PC-9 (cell line): ENCODE data around the gene RAD50. TPM values are rescaled to one million over a fixed set of nuclear protein-coding genes. Genes with fewer than 3 reads are reported as not detected.

ENCODE experiments used
- BruUV-seq: library from RNA; stranded (reverse); fragments of 400-500 nt; replicated peaks from 2 replicates; lab custom pipeline; 2021; lab: Mats Ljungman, UMichigan
- CTCF ChIA-PET: fragments of 300-600 bp; sonication (Branson Sonifier 250); formaldehyde crosslinking; loops from one replicate; lab custom pipeline; 2022; ENCODE audit warnings: antibody characterized with exemption; lab: Charles Lee
- POLR2A ChIA-PET: fragments of 300-600 bp; sonication (Branson Sonifier 250); formaldehyde crosslinking; loops from one replicate; lab custom pipeline; 2022; ENCODE audit warnings: antibody characterized with exemption; ENCODE audit not compliant: unreplicated experiment; lab: Charles Lee
- DNase-seq, 2 experiments: peaks; one replicate each; pipeline versions ENCODE4 v3.0.0 to v3.0.0-alpha.2; 2015 to 2022; ENCODE audit warnings: mixed read lengths in 1 of 2
- H2AFZ ChIP-seq: fragments of 200-600 bp; sonication (generic); 2 replicates; pipeline ENCODE4 v1.8.1; 2017; ENCODE audit warnings: antibody characterized with exemption
- H3F3A ChIP-seq: fragments of 200-600 bp; sonication (generic); 2 replicates; pipeline ENCODE4 v1.8.1; 2017; ENCODE audit warnings: antibody characterized with exemption, mild to moderate bottlenecking, low read depth; ENCODE audit not compliant: insufficient read depth
- H3K27ac ChIP-seq: fragments of 200-600 bp; sonication (generic); 2 replicates; pipeline ENCODE4 v1.6.1; 2016; ENCODE audit warnings: mixed run types
- H3K27me3 ChIP-seq: fragments of 200-600 bp; sonication (generic); 2 replicates; pipeline ENCODE4 v1.6.1; 2016; ENCODE audit warnings: low read depth, mixed run types; ENCODE audit not compliant: insufficient read depth
- H3K36me3 ChIP-seq: fragments of 200-600 bp; sonication (generic); 2 replicates; pipeline ENCODE4 v1.6.1; 2016; ENCODE audit warnings: low read depth, mixed run types
- H3K4me1 ChIP-seq: fragments of 200-600 bp; sonication (generic); replicated peaks from 2 replicates; pipeline ENCODE4 v1.6.1; 2016; ENCODE audit warnings: mixed run types; ENCODE audit not compliant: insufficient read depth
- H3K4me2 ChIP-seq: fragments of 200-600 bp; sonication (generic); 2 replicates; pipeline ENCODE4 v1.6.1; 2017; ENCODE audit warnings: mixed run types
- H3K4me3 ChIP-seq: fragments of 200-600 bp; sonication (generic); 2 replicates; pipeline ENCODE4 v1.6.1; 2016; ENCODE audit warnings: mixed run types
- H3K79me2 ChIP-seq: fragments of 200-600 bp; sonication (generic); 2 replicates; pipeline ENCODE4 v1.6.1; 2017; ENCODE audit warnings: low read depth, mixed run types
- H3K9me2 ChIP-seq: fragments of 200-600 bp; sonication (generic); 2 replicates; pipeline ENCODE4 v1.8.1; 2017; ENCODE audit warnings: mild to moderate bottlenecking; ENCODE audit not compliant: insufficient read depth
- H3K9me3 ChIP-seq: fragments of 200-600 bp; sonication (generic); 2 replicates; pipeline ENCODE4 v1.8.1; 2016; ENCODE audit warnings: low read depth; ENCODE audit not compliant: insufficient read depth
- H4K20me1 ChIP-seq: fragments of 200-600 bp; sonication (generic); 2 replicates; pipeline ENCODE4 v1.8.1; 2017; ENCODE audit not compliant: insufficient read depth
- EZH2 ChIP-seq: fragments of 200-600 bp; sonication (generic); IDR thresholded peaks from 2 replicates; pipeline ENCODE4 v1.8.0; 2017; ENCODE audit warnings: antibody characterized with exemption, low read depth
- intact Hi-C: fragments of 100-400 bp; cut with micrococcal nuclease; formaldehyde crosslinking; loops from one replicate; pipeline ENCODE4 v1.10.0; 2022; ENCODE audit not compliant: unreplicated experiment
- total RNA-seq: library from RNA; stranded (reverse); gene quantifications from 2 replicates; pipeline ENCODE4 v1.2.3, GENCODE V29; 2021
- TF ChIP-seq, protein P1 (sequence below): fragments of 200-600 bp; sonication (generic); conservative IDR thresholded peaks from 2 replicates; pipeline ENCODE4 v1.6.1; 2017; ENCODE audit warnings: mixed run types, antibody characterized with exemption, mild to moderate bottlenecking, moderate library complexity

RAD50 gene
- total RNA-seq, 1 experiment from 2014 or later: 42.2 TPM

DNA sequence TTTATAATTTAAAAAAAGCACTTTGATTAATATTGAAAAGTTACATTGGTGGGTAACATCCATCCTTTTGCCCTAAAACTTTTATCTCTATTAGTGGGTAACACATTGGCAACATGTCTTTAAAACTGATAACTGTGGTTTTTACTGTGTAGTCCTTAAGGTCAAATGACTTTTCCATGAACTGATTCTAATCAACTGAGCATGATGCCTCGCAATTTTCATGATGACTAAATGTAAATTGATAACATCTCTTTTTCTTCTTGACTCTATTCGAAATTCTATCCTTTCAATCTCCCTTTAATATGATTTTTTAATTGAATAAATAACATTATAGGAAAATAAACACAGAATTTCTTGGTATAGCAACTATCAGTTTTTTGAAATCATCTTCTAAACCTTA lies 7.2 kb upstream of the RAD50 start:
- Histone ChIP-seq H3K9me3 (no peaks in the 10 kb centered on the region), H3K9me2 (no peaks in the 10 kb centered on the region), H3K36me3 (no peaks in the 10 kb centered on the region), H3K27ac (no peak overlapping the region), H3K4me1 (no peaks in the 10 kb centered on the region), H2AFZ (no peak overlapping the region), H3K79me2 (no peaks in the 10 kb centered on the region), H3F3A (no peaks in the 10 kb centered on the region; the same call in 1 of the 2 replicates), H4K20me1 (no peaks in the 10 kb centered on the region), H3K4me3 (no peak overlapping the region), H3K4me2 (no peak overlapping the region), H3K27me3 (no peaks in the 10 kb centered on the region)
- POLR2A ChIA-PET: no interaction called here
- CTCF ChIA-PET: no interaction called here
- intact Hi-C loops: no loop called here
- no TSS peak for BruUV-seq
- DNase-seq: no peak
- TF ChIP-seq EZH2: no peak
- TF ChIP-seq, protein P1, sequence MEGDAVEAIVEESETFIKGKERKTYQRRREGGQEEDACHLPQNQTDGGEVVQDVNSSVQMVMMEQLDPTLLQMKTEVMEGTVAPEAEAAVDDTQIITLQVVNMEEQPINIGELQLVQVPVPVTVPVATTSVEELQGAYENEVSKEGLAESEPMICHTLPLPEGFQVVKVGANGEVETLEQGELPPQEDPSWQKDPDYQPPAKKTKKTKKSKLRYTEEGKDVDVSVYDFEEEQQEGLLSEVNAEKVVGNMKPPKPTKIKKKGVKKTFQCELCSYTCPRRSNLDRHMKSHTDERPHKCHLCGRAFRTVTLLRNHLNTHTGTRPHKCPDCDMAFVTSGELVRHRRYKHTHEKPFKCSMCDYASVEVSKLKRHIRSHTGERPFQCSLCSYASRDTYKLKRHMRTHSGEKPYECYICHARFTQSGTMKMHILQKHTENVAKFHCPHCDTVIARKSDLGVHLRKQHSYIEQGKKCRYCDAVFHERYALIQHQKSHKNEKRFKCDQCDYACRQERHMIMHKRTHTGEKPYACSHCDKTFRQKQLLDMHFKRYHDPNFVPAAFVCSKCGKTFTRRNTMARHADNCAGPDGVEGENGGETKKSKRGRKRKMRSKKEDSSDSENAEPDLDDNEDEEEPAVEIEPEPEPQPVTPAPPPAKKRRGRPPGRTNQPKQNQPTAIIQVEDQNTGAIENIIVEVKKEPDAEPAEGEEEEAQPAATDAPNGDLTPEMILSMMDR: no peak

DNA sequence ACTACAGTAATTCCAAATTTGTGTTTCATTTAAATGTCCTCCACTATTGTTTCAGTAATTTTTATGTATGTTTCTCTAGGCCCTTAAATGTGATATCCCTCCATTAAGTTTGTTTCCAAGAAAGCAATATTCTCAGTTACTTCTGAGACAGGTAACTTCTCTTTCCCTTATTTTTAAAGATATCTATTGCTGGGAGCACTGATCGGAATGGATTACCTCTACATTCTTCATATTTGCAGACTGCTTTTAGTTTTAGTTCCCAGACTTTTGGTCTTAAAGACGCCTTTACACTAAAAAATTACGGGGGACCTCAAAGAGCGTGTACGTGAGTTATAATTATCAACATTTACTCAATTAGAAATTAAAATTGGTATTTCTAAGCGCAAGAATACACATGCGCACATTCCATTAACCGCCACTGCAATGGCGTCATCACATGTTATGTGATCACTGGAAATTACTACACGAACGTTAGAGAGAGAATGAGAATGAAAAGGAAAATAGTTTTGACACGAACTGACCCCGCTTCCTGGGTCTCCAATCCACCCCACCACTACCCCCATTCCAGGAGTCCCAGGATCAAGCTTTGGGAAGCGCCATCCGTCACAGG lies 519 bp upstream of the RAD50 start:
- H3F3A ChIP-seq: peaks cover 24% of the 10 kb centered on the region
- peak overlapping the region; percentile 96 for H2AFZ ChIP-seq
- BruUV-seq: TSS peak; percentile 94
- H3K79me2 ChIP-seq: peaks cover 37% of the 10 kb centered on the region
- no peak for TF ChIP-seq EZH2
- TF ChIP-seq, protein P1: no peak
- intact Hi-C loops: loop anchor here (5.0 kb wide), 1 partner anchor 59 kb away; no protein-coding TSS in a partner anchor
- no peaks in the 10 kb centered on the region; the same call in 1 of the 2 replicates for H3K9me2 ChIP-seq
- no peaks in the 10 kb centered on the region for H3K27me3 ChIP-seq
- ChIA-PET POLR2A (interaction anchor here (0.7 kb wide), 1 partner anchor 18 kb away, joined by 3 read pairs; no protein-coding TSS in a partner anchor), CTCF (no interaction called here)
- peak overlapping the region; percentile 74 for H3K27ac ChIP-seq
- H3K4me2 ChIP-seq: peak overlapping the region; percentile 95
- H3K4me1 ChIP-seq: peaks cover 18% of the 10 kb centered on the region
- no peaks in the 10 kb centered on the region for H4K20me1 ChIP-seq
- H3K9me3 ChIP-seq: no peaks in the 10 kb centered on the region
- H3K4me3 ChIP-seq: peak overlapping the region; percentile 97
- DNase-seq: no peak
- H3K36me3 ChIP-seq: peaks cover 15% of the 10 kb centered on the region

DNA sequence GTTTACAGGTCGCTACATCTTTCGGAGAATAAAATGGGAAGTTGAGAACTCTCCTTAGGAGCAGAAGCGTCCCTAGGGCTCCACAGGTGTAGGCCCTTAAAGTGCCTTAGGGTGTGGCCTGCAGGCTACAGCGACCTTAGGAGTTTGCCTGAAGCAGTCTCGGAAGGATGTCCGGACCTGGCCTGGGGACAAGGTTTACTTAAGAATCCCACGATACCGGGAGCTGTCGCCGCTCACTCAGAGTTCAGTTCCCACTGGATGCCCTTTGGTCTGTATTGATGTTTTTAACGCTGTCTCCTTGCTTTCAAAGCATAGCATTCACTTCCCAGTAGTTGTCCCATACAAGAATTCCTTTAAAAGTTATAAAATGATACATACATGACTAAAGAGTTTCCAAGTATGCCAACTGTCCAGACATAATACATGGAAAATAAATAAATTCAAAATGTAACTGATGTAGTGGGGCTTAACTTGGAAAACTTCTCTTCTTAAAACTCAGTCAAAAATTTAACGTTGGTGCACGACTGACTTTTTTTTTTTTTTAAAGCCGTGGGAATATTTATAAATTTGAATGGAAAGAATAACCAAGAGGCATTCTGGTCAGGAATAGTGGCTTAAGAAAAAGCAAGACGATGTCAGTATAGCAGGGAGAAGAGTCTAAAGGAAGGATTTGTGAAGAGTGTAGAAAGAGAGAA lies 848 bp downstream of the RAD50 start:
- CTCF ChIA-PET: no interaction called here
- peaks cover 24% of the 10 kb centered on the region for H3F3A ChIP-seq
- intact Hi-C loops: loop anchor here (5.0 kb wide), 1 partner anchor 60 kb away; no protein-coding TSS in a partner anchor

More for the DNA sequence above, 848 bp downstream of the RAD50 start:
- Histone ChIP-seq H3K36me3 (peaks cover 25% of the 10 kb centered on the region), H3K4me1 (peaks cover 18% of the 10 kb centered on the region), H3K79me2 (peaks cover 46% of the 10 kb centered on the region), H3K9me3 (no peaks in the 10 kb centered on the region), H3K4me3 (peak overlapping the region; percentile 97), H3K27ac (peak overlapping the region; percentile 74), H3K9me2 (no peaks in the 10 kb centered on the region; the same call in 1 of the 2 replicates), H3K27me3 (no peaks in the 10 kb centered on the region), H2AFZ (peak overlapping the region; percentile 96), H4K20me1 (no peaks in the 10 kb centered on the region), H3K4me2 (peak overlapping the region; percentile 95)
- no TSS peak for BruUV-seq
- POLR2A ChIA-PET: no interaction called here
- TF ChIP-seq, protein P1: 0 out of 2 replicates have a peak, but pooled peaks have one; percentile 15
- no peak for TF ChIP-seq EZH2
- peak; percentile 31 to 48 for DNase-seq
